Panc1 (cell line): ENCODE measurements around the gene RABGAP1. TPM values are rescaled to one million over a fixed set of nuclear protein-coding genes. Genes with fewer than 3 reads are reported as not detected.

ENCODE experiments used
- ATAC-seq: fragments of 200-7000 bp; cut with Tn5 transposase; 2 replicates; pipeline ENCODE4 v1.9.1; 2020; ENCODE audit warnings: mild to moderate bottlenecking, moderate library complexity
- BruUV-seq: library from RNA; stranded (reverse); fragments of 400-500 nt; replicated peaks from 2 replicates; lab custom pipeline; 2021; lab: Mats Ljungman, UMichigan
- CTCF ChIA-PET: fragments of 300-600 bp; sonication (Branson Sonifier 250); formaldehyde crosslinking; loops from one replicate; lab custom pipeline; 2022; ENCODE audit warnings: antibody characterized with exemption; lab: Charles Lee
- POLR2A ChIA-PET: fragments of 300-600 bp; sonication (Branson Sonifier 250); formaldehyde crosslinking; loops from one replicate; lab custom pipeline; 2022; ENCODE audit warnings: antibody characterized with exemption; lab: Charles Lee
- DNase-seq: peaks from one replicate; pipeline ENCODE4 v3.0.0-alpha.2; 2010; ENCODE audit warnings: low read depth, low spot score
- H3K27ac ChIP-seq: 2 replicates; pipeline ENCODE4 v1.5.1; 2011; ENCODE audit warnings: mild to moderate bottlenecking, low read length, inconsistent platforms
- H3K27me3 ChIP-seq: fragments of 200-500 bp; sonication (Bioruptor generic); 2 replicates; pipeline ENCODE4 v1.6.0; 2014; ENCODE audit warnings: low read length, inconsistent platforms; ENCODE audit not compliant: control insufficient read depth, insufficient read depth
- H3K36me3 ChIP-seq: fragments of 200-500 bp; sonication (Bioruptor generic); 2 replicates; pipeline ENCODE4 v1.5.1; 2014; ENCODE audit warnings: inconsistent platforms, mild to moderate bottlenecking, low read length, moderate library complexity; ENCODE audit not compliant: control insufficient read depth, insufficient read depth
- H3K4me1 ChIP-seq: 2 replicates; pipeline ENCODE4 v1.5.1; 2011; ENCODE audit warnings: inconsistent platforms, mild to moderate bottlenecking, low read length, moderate library complexity; ENCODE audit not compliant: control insufficient read depth, insufficient read depth
- H3K4me3 ChIP-seq, 2 experiments: 2 replicates each; pipeline ENCODE4 v1.5.1; 2011 to 2012; ENCODE audit warnings: low read depth in 2 of 2, low read length in 2 of 2, mild to moderate bottlenecking in 2 of 2, inconsistent platforms in 1 of 2, moderate library complexity in 1 of 2
- H3K9me3 ChIP-seq: fragments of 200-500 bp; sonication (Bioruptor generic); 2 replicates; pipeline ENCODE4 v1.5.1; 2014; ENCODE audit warnings: low read depth, mild to moderate bottlenecking, inconsistent platforms, low read length, moderate library complexity; ENCODE audit not compliant: control insufficient read depth, insufficient read depth
- POLR2AphosphoS5 ChIP-seq: IDR thresholded peaks from 2 replicates; pipeline ENCODE4 v1.6.1; 2012; ENCODE audit warnings: mild to moderate bottlenecking, low read depth, low read length, moderate library complexity
- SIN3A ChIP-seq: IDR thresholded peaks from 2 replicates; pipeline ENCODE4 v1.6.1; 2012; ENCODE audit warnings: low read depth, mild to moderate bottlenecking, low read length, moderate library complexity, borderline replicate concordance; ENCODE audit not compliant: insufficient read depth
- TCF7L2 ChIP-seq: IDR thresholded peaks from 2 replicates; pipeline ENCODE4 v1.6.1; 2011; ENCODE audit warnings: mild to moderate bottlenecking, low read depth, low read length, inconsistent platforms
- in situ Hi-C: cut with HindIII; loops from 2 replicates; pipeline ENCODE4 v1.10.0; 2016; ENCODE audit warnings: low sequenced_read_pairs, low pct_unique_long_range_greater_than_20kb
- intact Hi-C: fragments of 100-400 bp; cut with micrococcal nuclease; formaldehyde crosslinking; loops from one replicate; pipeline ENCODE4 v1.10.0; 2022; ENCODE audit not compliant: unreplicated experiment
- total RNA-seq: library from RNA; stranded (reverse); gene quantifications from one replicate; pipeline ENCODE4 v1.2.1, GENCODE V29; 2021; ENCODE audit not compliant: unreplicated experiment
- TF ChIP-seq, protein P1 (sequence below): fragments of 450-650 bp; IDR thresholded peaks from 2 replicates; pipeline ENCODE4 v1.5.1; 2017; ENCODE audit warnings: mild to moderate bottlenecking
- TF ChIP-seq, protein P2 (sequence below), 2 experiments: IDR thresholded peaks; 2 replicates each; pipeline ENCODE4 v1.6.1; 2011 to 2012; ENCODE audit warnings: low read depth in 2 of 2, control low read depth in 1 of 2, low read length in 1 of 2, mild to moderate bottlenecking in 1 of 2, moderate library complexity in 1 of 2; ENCODE audit not compliant: insufficient read depth in 1 of 2

The RABGAP1 gene
- total RNA-seq, 1 experiment from 2014 or later = 41.4 TPM

DNA sequence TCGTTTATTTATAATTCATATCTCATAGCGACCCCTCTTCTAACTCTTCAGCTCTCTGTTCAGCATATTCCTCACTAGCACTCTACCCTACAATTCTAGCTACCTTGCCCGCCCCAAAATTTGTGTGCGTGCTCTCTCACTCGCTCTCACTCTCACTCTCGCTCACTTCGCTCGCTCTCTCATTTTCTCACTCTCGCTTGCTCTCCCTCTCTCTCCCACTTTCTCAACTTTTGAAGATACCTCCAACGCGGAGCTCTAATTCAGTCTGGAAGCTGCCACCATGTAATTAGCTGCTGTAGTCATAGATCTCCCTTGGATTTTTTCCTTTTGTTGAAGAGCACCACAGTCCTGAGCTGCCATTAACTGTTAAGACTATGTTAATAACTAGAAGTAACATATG is 123.1 kb downstream of the RABGAP1 start:
- CTCF ChIA-PET = no interaction called here
- H3K9me3 ChIP-seq = no peaks in the 10 kb centered on the region
- no TSS peak for BruUV-seq
- no peak overlapping the region for H3K4me3 ChIP-seq
- DNase-seq (no peak), ATAC-seq (no peak)
- H3K27ac ChIP-seq = no peak overlapping the region
- POLR2A ChIA-PET = no interaction called here
- no peak for TF ChIP-seq SIN3A
- TF ChIP-seq TCF7L2 = no peak
- TF ChIP-seq, protein P1, sequence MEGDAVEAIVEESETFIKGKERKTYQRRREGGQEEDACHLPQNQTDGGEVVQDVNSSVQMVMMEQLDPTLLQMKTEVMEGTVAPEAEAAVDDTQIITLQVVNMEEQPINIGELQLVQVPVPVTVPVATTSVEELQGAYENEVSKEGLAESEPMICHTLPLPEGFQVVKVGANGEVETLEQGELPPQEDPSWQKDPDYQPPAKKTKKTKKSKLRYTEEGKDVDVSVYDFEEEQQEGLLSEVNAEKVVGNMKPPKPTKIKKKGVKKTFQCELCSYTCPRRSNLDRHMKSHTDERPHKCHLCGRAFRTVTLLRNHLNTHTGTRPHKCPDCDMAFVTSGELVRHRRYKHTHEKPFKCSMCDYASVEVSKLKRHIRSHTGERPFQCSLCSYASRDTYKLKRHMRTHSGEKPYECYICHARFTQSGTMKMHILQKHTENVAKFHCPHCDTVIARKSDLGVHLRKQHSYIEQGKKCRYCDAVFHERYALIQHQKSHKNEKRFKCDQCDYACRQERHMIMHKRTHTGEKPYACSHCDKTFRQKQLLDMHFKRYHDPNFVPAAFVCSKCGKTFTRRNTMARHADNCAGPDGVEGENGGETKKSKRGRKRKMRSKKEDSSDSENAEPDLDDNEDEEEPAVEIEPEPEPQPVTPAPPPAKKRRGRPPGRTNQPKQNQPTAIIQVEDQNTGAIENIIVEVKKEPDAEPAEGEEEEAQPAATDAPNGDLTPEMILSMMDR = no peak
- TF ChIP-seq POLR2AphosphoS5 = no peak
- TF ChIP-seq, protein P2, sequence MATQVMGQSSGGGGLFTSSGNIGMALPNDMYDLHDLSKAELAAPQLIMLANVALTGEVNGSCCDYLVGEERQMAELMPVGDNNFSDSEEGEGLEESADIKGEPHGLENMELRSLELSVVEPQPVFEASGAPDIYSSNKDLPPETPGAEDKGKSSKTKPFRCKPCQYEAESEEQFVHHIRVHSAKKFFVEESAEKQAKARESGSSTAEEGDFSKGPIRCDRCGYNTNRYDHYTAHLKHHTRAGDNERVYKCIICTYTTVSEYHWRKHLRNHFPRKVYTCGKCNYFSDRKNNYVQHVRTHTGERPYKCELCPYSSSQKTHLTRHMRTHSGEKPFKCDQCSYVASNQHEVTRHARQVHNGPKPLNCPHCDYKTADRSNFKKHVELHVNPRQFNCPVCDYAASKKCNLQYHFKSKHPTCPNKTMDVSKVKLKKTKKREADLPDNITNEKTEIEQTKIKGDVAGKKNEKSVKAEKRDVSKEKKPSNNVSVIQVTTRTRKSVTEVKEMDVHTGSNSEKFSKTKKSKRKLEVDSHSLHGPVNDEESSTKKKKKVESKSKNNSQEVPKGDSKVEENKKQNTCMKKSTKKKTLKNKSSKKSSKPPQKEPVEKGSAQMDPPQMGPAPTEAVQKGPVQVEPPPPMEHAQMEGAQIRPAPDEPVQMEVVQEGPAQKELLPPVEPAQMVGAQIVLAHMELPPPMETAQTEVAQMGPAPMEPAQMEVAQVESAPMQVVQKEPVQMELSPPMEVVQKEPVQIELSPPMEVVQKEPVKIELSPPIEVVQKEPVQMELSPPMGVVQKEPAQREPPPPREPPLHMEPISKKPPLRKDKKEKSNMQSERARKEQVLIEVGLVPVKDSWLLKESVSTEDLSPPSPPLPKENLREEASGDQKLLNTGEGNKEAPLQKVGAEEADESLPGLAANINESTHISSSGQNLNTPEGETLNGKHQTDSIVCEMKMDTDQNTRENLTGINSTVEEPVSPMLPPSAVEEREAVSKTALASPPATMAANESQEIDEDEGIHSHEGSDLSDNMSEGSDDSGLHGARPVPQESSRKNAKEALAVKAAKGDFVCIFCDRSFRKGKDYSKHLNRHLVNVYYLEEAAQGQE (IDR thresholded peaks at IDR 0.05; ENCODE audit: insufficient read depth in 1 of 2, low read depth in 2 of 2, low read length in 1 of 2) = no peak
- H3K4me1 ChIP-seq = no peaks in the 10 kb centered on the region
- no peaks in the 10 kb centered on the region for H3K27me3 ChIP-seq
- intact Hi-C loops = no loop called here
- H3K36me3 ChIP-seq = peaks cover 12% of the 10 kb centered on the region
- in situ Hi-C loops = no loop called here

DNA sequence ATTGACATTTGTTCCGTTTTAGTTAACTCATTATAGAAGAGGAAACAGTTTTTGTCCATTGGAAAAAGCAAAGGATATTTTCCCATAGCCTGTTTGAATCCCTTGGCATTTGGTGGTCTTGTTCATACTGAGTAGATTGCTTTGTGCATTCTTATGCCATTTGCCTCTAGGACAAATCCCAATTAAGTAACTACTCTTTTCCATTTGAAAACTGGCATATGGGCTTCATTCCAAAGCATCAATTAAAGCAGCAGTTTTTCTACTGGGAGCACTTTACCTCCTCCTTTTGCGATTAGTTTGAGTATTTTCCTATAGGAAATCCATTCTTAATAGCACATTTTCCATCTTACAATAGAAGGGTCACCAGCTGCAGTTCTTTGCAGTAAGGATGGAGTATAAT is 123.9 kb downstream of the RABGAP1 start:
- POLR2A ChIA-PET = no interaction called here
- ATAC-seq = no peak

More for the DNA sequence above, 123.9 kb downstream of the RABGAP1 start:
- no peaks in the 10 kb centered on the region for H3K27me3 ChIP-seq
- no TSS peak for BruUV-seq
- no peaks in the 10 kb centered on the region for H3K9me3 ChIP-seq
- in situ Hi-C loops (no loop called here), intact Hi-C loops (no loop called here)
- H3K36me3 ChIP-seq = peaks cover 12% of the 10 kb centered on the region
- TF ChIP-seq POLR2AphosphoS5 = no peak
- TF ChIP-seq, protein P2 (IDR thresholded peaks at IDR 0.05; ENCODE audit: insufficient read depth in 1 of 2, low read depth in 2 of 2, low read length in 1 of 2) = no peak
- no peak for DNase-seq
- H3K4me1 ChIP-seq = no peaks in the 10 kb centered on the region
- CTCF ChIA-PET = no interaction called here
- H3K27ac ChIP-seq = no peak overlapping the region
- no peak overlapping the region for H3K4me3 ChIP-seq
